Prostate gland (tissue), 2 donors: Measurements from ENCODE around the gene HOXB1.

Source experiments
- POLR2A ChIP-seq: fragments of 450-650 bp; IDR thresholded peaks from one replicate; pipeline ENCODE4 v1.6.1; 2016; ENCODE audit warnings: antibody characterized with exemption, mild to moderate bottlenecking
- POLR2AphosphoS5 ChIP-seq: sonication (generic); formaldehyde crosslinking; IDR thresholded peaks from one replicate; pipeline ENCODE4 v1.6.1; 2017; ENCODE audit warnings: antibody characterized with exemption
- TF ChIP-seq, protein P1 (sequence below), 4 experiments: fragments of 200-600 bp in 2 of 4; fragments of 450-650 bp in 2 of 4; sonication (generic) in 2 of 4; IDR thresholded peaks; 1 replicate in 3 of 4; 2 replicates in 1 of 4; pipeline ENCODE4 v1.5.1; 2016 to 2019; ENCODE audit warnings: antibody characterized with exemption in 4 of 4, mild to moderate bottlenecking in 2 of 4, moderate library complexity in 2 of 4

DNA sequence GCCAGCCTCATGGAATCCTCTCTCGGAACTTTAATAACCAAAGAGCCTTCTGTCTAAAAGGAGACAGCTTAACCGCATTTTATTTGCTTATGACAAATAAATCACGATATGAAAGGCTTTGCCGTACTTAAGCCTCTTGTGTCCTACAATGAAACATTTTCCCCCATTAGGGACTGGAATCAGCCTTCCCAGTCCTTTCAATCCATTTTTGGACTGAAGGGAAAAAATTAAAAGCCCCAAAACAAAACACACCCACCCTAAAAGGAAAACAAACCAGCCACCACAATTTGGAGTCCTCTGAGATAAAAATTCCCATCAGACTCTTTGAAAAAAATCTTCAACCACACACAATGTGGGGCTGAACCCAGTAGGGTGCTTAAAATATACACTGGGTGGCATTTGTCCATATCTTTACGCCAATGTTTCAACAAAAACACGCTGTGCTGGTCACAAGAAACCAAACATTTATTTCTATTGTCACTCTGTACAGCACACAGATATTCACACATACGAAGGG lies 44.3 kb upstream of the HOXB1 start:
- TF ChIP-seq, protein P1, sequence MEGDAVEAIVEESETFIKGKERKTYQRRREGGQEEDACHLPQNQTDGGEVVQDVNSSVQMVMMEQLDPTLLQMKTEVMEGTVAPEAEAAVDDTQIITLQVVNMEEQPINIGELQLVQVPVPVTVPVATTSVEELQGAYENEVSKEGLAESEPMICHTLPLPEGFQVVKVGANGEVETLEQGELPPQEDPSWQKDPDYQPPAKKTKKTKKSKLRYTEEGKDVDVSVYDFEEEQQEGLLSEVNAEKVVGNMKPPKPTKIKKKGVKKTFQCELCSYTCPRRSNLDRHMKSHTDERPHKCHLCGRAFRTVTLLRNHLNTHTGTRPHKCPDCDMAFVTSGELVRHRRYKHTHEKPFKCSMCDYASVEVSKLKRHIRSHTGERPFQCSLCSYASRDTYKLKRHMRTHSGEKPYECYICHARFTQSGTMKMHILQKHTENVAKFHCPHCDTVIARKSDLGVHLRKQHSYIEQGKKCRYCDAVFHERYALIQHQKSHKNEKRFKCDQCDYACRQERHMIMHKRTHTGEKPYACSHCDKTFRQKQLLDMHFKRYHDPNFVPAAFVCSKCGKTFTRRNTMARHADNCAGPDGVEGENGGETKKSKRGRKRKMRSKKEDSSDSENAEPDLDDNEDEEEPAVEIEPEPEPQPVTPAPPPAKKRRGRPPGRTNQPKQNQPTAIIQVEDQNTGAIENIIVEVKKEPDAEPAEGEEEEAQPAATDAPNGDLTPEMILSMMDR (IDR thresholded peaks at IDR 0.05): no peak
- TF ChIP-seq POLR2AphosphoS5 (no peak), POLR2A (no peak)
